Activated T-cell treated with anti-CD3 and anti-CD28 coated beads, Interleukin-2, amount 50 U/mL, for 72 hours (primary cell): ENCODE measurements around the gene ANKS1B. TPM values are rescaled to one million over a fixed set of nuclear protein-coding genes. Genes with fewer than 3 reads are reported as not detected.
"Not testable (repeated sequence)": the region's sequence is repeated elsewhere in the genome, so short reads cannot be mapped to it uniquely, and the experiment has no call there.

Source experiments
- ATAC-seq, 2 donors: fragments of 150-1000 bp; cut with Tn5 transposase; replicated peaks in 1 of 2; 2 replicates each; pipeline ENCODE4 v1.10.0; 2021; ENCODE audit warnings: moderate library complexity in 2 of 2, mild to moderate bottlenecking in 1 of 2
- DNase-seq, 2 donors: peaks; one replicate each; pipeline ENCODE4 v3.0.0; 2021 to 2022; ENCODE audit warnings: mixed read lengths in 1 of 2
- H3K27ac Mint-ChIP-seq: one replicate; pipeline ENCODE4 v1.8.0; 2022; ENCODE audit warnings: mild to moderate bottlenecking, moderate library complexity, mixed read lengths
- H3K27me3 Mint-ChIP-seq: one replicate; pipeline ENCODE4 v1.8.0; 2022; ENCODE audit warnings: low read depth, mixed read lengths
- H3K36me3 Mint-ChIP-seq, 2 donors: one replicate each; pipeline ENCODE4 v1.8.0; 2022; ENCODE audit warnings: mixed read lengths in 2 of 2, mild to moderate bottlenecking in 1 of 2; ENCODE audit not compliant: insufficient read depth in 2 of 2
- H3K4me1 Mint-ChIP-seq: one replicate; pipeline ENCODE4 v1.8.0; 2022; ENCODE audit warnings: low read depth, mixed read lengths
- H3K4me3 Mint-ChIP-seq, 2 donors: one replicate each; pipeline ENCODE4 v1.8.0; 2022; ENCODE audit warnings: mild to moderate bottlenecking in 2 of 2, mixed read lengths in 2 of 2, moderate library complexity in 2 of 2
- H3K9me3 Mint-ChIP-seq, 2 donors: one replicate each; pipeline ENCODE4 v1.8.0; 2022; ENCODE audit warnings: mixed read lengths in 2 of 2
- total RNA-seq, 2 donors: library from RNA; stranded (reverse); gene quantifications; one replicate each; pipeline ENCODE4 v1.2.3, GENCODE V29; 2022

Gene ANKS1B
- total RNA-seq, 2 donors from 2014 or later: 0.19 to 0.63 TPM

DNA sequence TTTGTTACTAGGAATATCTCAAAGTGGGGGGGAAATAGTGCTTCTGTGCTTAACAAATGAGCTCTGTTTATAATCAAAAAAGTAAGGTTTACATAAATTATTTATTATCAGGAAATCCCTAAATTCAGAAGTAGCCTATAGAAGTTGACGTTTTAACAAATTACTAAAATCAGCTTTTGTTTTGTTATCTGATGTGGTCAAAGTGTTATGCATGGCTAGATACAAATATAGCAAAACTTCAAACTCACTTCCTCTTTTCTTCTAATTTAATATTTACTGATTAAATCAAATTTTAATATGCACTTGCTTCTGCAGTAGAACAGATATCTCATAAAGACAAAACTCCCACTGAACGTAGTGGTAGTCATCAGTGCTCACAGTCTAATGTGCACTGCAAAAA is 289.7 kb downstream of the ANKS1B start:
- DNase-seq (no peak), ATAC-seq (no peak)
- Mint-ChIP-seq H3K27me3 (no peaks in the 10 kb centered on the region), H3K4me3 (no peak overlapping the region), H3K36me3 (no peaks in the 10 kb centered on the region), H3K9me3 (peaks cover 2 to 8% of the 10 kb centered on the region in 2 donors), H3K4me1 (no peaks in the 10 kb centered on the region), H3K27ac (no peak overlapping the region)

DNA sequence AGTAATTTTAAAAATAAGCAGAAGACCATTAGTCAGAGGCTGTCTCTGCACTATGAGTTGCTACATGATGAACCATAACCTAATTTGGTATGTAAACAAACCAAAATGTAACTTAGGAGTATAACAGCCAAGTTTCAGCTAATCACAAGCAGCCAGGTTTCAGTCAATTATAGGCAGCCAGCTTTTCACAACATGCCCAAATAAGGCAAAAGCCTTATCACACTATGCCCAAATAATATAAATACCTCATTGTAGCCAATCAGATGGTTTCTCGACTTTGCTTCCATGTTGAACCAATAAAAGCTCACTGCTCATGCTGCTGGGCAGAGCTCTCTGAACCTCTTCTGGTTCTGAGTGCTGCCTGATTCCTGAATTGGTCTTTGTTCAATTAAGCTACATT is 298.6 kb downstream of the ANKS1B start:
- H3K9me3 Mint-ChIP-seq: peaks cover 10 to 14% of the 10 kb centered on the region in 2 donors
- no peak overlapping the region for H3K4me3 Mint-ChIP-seq
- H3K27ac Mint-ChIP-seq: no peak overlapping the region
- no peak for DNase-seq
- no peak for ATAC-seq
- no peaks in the 10 kb centered on the region for H3K4me1 Mint-ChIP-seq
- H3K27me3 Mint-ChIP-seq: no peaks in the 10 kb centered on the region
- H3K36me3 Mint-ChIP-seq: peaks cover 0 to 2% of the 10 kb centered on the region in 2 donors

- Mint-ChIP-seq H3K4me3 (no peak overlapping the region), H3K9me3 (peaks cover 8 to 13% of the 10 kb centered on the region in 2 donors), H3K27me3 (no peaks in the 10 kb centered on the region), H3K36me3 (peaks cover 0 to 2% of the 10 kb centered on the region in 2 donors), H3K4me1 (no peaks in the 10 kb centered on the region), H3K27ac (no peak overlapping the region)
- DNase-seq (no peak), ATAC-seq (no peak)
Measured at GRCh38 chr12:99680276-99680675, 304.5 kb downstream of the ANKS1B start.

DNA sequence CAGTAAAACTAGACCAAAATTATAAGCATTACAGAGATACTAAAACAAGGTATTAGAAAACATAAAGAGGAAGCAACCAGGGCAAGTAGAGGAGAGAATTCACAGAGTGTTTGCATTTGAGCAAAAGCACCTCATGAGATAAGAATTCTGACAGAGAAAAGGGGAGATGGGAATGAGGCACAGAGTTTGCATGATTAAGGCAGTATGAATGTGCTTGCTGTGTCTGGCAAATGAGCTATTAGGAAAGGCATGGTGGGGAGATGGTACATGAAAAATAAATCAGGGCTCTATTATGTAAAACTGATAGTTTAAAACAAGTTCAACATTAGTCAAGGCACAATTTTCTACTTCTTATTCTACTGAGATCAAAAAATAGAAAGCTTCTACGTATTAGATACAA is 314.1 kb downstream of the ANKS1B start:
- ATAC-seq (no peak), DNase-seq (no peak)
- H3K9me3 Mint-ChIP-seq: peaks cover 5% of the 10 kb centered on the region in 2 donors
- H3K27me3 Mint-ChIP-seq: no peaks in the 10 kb centered on the region
- no peak overlapping the region for H3K27ac Mint-ChIP-seq
- H3K4me3 Mint-ChIP-seq: no peak overlapping the region
- no peaks in the 10 kb centered on the region for H3K36me3 Mint-ChIP-seq
- no peaks in the 10 kb centered on the region for H3K4me1 Mint-ChIP-seq

DNA sequence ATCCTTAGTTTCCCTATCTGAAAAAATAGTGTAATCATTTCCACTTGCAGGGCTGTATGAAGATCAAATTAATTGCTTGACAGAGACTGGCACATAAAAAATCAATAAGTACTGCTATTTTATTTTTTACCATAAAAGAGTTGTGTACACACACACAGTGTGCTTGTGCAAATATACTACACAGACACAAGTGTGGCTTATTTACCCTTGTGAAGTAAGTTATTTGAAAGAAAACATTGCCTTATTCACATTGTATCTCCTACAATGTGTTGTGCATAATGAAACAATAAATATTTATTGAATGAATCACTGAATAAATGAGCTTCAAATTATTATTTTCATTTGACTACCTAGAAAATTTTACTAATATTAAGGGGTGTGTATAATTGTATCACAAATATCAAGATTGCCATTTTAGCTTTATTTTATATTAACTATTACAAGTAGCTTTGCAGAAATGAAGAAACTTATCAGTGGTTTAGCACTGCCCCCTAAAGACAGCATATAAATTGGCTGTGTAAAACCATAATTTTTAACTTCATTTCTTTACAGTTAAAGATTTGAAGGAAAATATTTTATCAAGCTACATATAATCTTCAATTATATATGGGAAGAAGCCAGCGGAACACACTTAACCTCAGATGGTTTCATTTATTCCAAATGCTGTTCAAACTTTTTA is 325.9 kb downstream of the ANKS1B start:
- Mint-ChIP-seq H3K4me1 (no peaks in the 10 kb centered on the region), H3K9me3 (no peaks in the 10 kb centered on the region), H3K27ac (no peak overlapping the region), H3K4me3 (no peak overlapping the region), H3K36me3 (no peaks in the 10 kb centered on the region), H3K27me3 (no peaks in the 10 kb centered on the region)
- ATAC-seq: no peak
- DNase-seq: no peak

GRCh38 chr12:99649551-99649950 is 335.2 kb downstream of the ANKS1B start:
- Mint-ChIP-seq H3K27me3 (no peaks in the 10 kb centered on the region), H3K36me3 (no peaks in the 10 kb centered on the region), H3K9me3 (peaks cover 0 to 3% of the 10 kb centered on the region in 2 donors), H3K4me3 (no peak overlapping the region), H3K27ac (no peak overlapping the region), H3K4me1 (no peaks in the 10 kb centered on the region)
- DNase-seq (no peak), ATAC-seq (no peak)

GRCh38 chr12:99648183-99648582 is 336.6 kb downstream of the ANKS1B start:
- H3K4me1 Mint-ChIP-seq: no peaks in the 10 kb centered on the region
- H3K36me3 Mint-ChIP-seq: no peaks in the 10 kb centered on the region
- no peaks in the 10 kb centered on the region for H3K27me3 Mint-ChIP-seq
- H3K9me3 Mint-ChIP-seq: peaks cover 0 to 3% of the 10 kb centered on the region in 2 donors
- H3K4me3 Mint-ChIP-seq: no peak overlapping the region
- no peak for ATAC-seq
- DNase-seq: no peak
- no peak overlapping the region for H3K27ac Mint-ChIP-seq

- Mint-ChIP-seq H3K9me3 (peaks cover 0 to 6% of the 10 kb centered on the region in 2 donors), H3K27ac (no peak within 1 kb of the TSS), H3K36me3 (no peaks in the 10 kb centered on the region), H3K27me3 (no peaks in the 10 kb centered on the region), H3K4me1 (no peaks in the 10 kb centered on the region), H3K4me3 (no peak within 1 kb of the TSS)
- no peak for DNase-seq
- ATAC-seq: no peak
Measured at GRCh38 chr12:99647453-99647852, 337.3 kb downstream of the ANKS1B start, which contains the start of gene GARIN6. TSS of gene GARIN6 (plus strand) at chr12:99647753. CDS start at chr12:99648175, 422 bp downstream.

DNA sequence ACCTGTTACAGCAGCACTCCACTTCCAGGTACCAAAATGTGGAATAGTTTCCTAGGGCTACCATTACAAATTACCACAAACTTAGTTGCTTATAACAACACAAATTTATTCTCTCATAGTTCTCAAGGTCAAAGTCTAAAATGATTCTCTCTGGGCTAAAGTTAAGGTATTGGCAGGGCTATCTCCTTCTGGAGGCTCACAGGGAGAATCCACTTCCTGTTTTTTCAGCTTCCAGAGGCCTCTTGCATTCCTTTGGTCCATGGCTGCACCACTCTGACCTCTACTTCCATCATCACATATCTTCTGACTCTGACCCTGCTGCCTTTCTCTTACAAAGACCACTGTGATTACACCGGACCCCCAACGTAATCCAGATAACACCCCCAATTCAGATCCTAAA is 340.1 kb downstream of the ANKS1B start:
- ATAC-seq (no peak), DNase-seq (no peak)
- H3K27me3 Mint-ChIP-seq: no peaks in the 10 kb centered on the region
- H3K4me1 Mint-ChIP-seq: no peaks in the 10 kb centered on the region
- no peak overlapping the region for H3K4me3 Mint-ChIP-seq
- H3K36me3 Mint-ChIP-seq: no peaks in the 10 kb centered on the region
- peaks cover 0 to 6% of the 10 kb centered on the region in 2 donors for H3K9me3 Mint-ChIP-seq
- H3K27ac Mint-ChIP-seq: no peak overlapping the region

- Mint-ChIP-seq H3K4me3 (no peak overlapping the region), H3K9me3 (peaks cover 4 to 5% of the 10 kb centered on the region in 2 donors), H3K27ac (no peak overlapping the region), H3K36me3 (no peaks in the 10 kb centered on the region), H3K4me1 (no peaks in the 10 kb centered on the region), H3K27me3 (no peaks in the 10 kb centered on the region)
- no peak for DNase-seq
- no peak for ATAC-seq
Measured at GRCh38 chr12:99627459-99627858, 357.3 kb downstream of the ANKS1B start.

DNA sequence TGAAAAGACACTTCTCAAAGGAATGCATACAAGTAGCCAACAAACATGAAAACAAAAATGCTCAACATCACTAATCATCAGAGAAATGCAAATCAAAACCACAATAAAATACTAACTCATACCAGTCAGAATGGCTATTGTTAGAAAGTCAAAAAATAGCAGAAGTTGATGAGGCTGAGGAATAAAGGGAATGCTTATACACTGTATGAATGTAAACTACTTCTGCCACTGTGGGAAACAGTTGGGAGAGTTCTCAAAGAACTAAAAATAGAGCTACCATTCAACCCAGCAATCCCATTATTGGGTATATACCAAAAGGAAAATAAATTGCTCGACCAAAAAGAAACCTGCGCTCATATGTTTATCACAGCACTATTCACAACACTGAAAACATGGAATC is 360.1 kb downstream of the ANKS1B start:
- H3K4me1 Mint-ChIP-seq, H3K9me3 Mint-ChIP-seq, ATAC-seq, H3K27ac Mint-ChIP-seq, DNase-seq, H3K27me3 Mint-ChIP-seq, H3K36me3 Mint-ChIP-seq, H3K4me3 Mint-ChIP-seq: not testable (repeated sequence)

DNA sequence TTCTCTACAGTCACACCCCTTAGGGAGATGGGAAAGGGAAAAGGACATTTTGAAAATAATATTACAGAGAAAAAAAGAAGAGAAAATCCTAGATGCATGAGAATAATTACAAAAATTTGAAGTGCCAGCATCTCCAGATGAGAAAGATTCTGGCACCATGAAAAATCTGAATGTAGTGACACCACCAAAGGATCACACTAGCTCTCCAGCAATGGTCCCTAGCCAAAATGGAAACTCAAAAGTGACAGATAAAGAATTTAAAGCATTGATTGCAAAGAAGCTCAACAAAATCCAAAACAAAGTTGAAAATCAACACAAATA is 364.6 kb downstream of the ANKS1B start:
- H3K27ac Mint-ChIP-seq: no peak overlapping the region

DNA sequence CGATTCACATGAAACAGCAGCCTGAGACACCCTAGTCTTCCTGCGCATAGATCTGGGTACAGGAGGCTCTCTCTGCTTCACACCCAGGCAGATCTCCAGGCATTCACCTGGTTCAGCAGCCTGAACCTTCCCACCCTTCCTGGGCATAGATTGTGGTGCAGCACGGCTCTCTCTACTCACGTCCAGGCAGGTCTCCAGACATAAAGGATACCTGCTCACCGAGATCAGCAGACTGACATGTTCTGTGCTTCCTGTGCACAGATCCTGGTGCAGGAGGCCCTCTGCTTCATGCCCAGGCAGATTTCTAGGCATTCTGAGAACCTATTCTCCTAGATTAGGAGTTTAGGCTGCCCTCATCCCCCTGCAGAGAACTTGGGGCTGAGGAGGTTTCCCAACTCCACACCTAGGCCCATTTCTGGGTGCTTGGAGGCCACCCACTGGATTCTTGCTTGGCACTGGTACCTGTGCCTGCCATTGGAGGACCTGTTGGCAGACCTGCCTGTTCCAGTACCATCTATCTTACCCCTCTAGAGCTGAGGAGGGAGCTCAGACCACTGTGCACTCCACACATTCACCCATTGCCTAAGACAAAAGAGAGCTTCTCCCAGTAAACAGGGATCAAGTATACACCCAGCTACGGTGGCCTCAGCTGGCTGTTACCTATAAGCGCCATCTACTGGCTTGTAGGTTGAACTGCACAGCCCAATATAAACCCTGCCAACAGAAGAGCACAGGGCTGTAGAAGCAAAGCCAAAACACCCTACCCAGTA is 365.2 kb downstream of the ANKS1B start:
- H3K27me3 Mint-ChIP-seq: no peaks in the 10 kb centered on the region
- DNase-seq: peak; percentile 0 to 2
- H3K4me1 Mint-ChIP-seq: no peaks in the 10 kb centered on the region
- H3K4me3 Mint-ChIP-seq: no peak overlapping the region
- peaks cover 4 to 16% of the 10 kb centered on the region in 2 donors for H3K9me3 Mint-ChIP-seq
- no peaks in the 10 kb centered on the region for H3K36me3 Mint-ChIP-seq
- peak in 1 of 2 donors; percentile 27 for ATAC-seq
- H3K27ac Mint-ChIP-seq: no peak overlapping the region

More for the DNA sequence above, 364.6 kb downstream of the ANKS1B start:
- Mint-ChIP-seq H3K4me1 (no peaks in the 10 kb centered on the region), H3K36me3 (no peaks in the 10 kb centered on the region), H3K27me3 (no peaks in the 10 kb centered on the region), H3K9me3 (peaks cover 4 to 14% of the 10 kb centered on the region in 2 donors), H3K4me3 (no peak overlapping the region)
- ATAC-seq (no peak), DNase-seq (no peak)
